COLO668 (cell line): ENCODE results near the gene ZNF277.
A peak's percentile ranks its signal among the peaks of the same experiment; 100 is the strongest.
"Not testable (repeated sequence)": the region's sequence is repeated elsewhere in the genome, so short reads cannot be mapped to it uniquely, and the experiment has no call there.

ENCODE experiments used
- DNase-seq: peaks from one replicate; lab custom pipeline; 2025; ENCODE audit not compliant: unreplicated experiment; lab: John Stamatoyannopoulos, UW

Gene ZNF277

DNA sequence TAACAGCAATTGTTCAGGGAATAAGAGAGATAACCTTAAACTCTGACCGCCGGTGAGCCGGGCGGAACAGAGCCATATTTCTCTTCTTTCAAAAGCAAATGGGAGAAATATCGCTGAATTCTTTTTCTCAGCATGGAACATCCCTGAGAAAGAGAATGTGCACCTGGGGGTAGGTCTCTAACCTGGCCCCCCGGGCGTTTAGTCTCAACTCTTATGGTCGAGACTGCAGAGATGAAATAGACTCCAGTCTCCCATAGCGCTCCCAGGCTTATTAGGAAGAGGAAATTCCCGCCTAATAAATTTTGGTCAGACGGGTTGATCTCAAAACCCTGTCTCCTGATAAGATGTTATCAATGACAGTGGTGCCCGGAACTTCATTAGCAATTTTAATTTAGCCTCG is 43.5 kb downstream of the ZNF277 start:
- DNase-seq: not testable (repeated sequence)

DNA sequence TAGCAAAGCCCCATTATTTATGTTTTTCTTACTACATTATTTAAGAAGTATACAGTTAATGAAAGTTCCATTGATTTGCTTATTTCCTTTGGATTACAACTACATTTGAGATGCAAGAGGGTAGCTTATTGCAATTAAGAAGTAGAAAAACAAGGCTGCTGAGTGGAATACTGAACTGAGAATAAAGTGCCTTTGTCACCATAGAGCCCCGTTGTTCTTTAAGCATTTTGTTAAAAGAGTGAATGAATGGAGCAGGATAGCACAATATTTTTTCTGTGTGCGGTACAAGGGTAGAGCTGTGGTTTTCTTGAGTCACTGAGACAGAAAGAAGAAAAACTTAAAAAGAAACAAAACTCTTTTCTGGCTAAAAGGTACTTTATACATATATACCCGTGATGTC is 45.6 kb downstream of the ZNF277 start:
- DNase-seq: no peak

DNA sequence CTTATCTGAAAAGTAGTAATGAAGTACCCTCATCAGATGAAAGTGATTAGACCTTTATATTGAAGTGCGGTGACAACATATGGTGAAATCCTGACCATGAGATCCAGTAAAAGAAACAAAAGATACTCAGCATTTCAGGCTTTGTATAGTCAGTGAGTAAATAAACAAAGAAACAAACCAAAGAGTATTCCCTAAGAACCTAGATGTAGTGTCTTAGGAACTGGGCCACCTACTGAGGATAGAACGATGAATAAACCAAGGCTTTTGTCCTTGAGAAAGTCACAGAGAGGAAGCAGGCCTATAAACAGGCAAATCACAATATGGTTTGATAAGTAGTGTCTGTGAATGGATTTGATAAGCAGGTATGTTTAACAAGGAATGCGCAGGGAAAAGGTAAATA is 46.2 kb downstream of the ZNF277 start:
- DNase-seq: no peak

DNA sequence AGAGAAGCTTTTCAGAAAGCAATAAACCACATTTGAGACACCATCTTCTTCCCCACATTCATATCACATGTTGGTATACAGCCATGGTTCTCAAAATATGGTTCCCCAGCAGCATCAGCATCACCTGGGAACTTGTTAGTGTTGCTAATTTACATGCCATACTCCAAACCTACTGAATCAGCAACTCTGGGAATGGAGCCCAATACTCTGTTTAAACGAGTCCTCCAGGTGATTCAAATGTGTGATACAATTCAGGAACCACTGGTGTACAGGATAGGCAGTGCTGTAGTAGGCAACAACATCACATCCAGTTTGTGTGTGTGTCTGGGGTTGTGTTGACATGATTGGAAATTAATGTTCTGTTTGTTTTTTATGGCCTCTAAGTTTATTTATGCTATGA is 47.7 kb downstream of the ZNF277 start:
- DNase-seq: no peak

DNA sequence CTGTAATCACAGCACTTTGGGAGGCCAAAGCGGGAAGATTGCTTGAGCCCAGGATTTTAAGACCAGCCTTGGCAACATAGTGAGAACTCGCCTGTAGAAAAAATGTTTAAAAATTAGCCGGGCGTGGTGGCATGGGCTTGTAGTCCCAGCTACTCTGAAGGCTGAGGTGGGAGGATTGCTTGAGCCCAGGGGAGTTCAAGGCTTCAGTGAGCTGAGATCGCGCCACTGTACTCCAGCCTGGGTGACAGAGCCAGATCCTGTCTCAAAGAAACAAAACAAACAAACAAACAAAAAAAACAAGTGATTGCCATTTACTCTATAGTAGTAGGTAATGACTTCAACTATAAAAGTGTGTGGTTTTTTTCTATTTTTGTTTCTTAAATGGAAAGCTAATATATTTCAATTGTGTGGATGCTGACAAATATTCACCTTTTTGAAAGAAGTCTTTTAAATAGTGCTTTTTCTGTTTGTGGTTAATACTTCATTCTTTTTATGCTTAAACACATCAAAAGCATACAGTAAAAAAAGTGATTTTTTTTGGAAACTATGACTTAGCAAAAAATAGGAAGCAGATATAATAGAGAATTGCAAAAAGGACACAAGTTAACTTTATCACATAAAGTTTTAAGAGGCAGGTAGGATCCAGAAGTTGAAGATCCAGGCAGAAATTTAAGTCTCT is 48.4 kb downstream of the ZNF277 start:
- no peak for DNase-seq

DNA sequence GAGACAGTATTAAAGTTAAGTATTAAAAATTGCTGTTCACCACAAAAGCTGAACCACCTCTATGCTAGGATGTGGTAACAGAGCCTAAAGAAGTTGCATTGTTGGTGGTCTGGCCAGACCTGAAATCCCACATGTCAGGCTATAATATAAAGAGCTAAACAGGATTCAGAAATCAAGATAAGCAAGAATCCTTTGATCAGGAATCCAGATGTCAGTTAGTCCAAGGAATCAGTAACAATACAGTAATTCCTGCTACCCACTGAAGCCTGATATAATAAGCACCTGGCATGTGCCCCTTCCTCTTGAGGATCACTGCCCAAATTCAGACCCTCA is 48.9 kb downstream of the ZNF277 start:
- no peak for DNase-seq

DNA sequence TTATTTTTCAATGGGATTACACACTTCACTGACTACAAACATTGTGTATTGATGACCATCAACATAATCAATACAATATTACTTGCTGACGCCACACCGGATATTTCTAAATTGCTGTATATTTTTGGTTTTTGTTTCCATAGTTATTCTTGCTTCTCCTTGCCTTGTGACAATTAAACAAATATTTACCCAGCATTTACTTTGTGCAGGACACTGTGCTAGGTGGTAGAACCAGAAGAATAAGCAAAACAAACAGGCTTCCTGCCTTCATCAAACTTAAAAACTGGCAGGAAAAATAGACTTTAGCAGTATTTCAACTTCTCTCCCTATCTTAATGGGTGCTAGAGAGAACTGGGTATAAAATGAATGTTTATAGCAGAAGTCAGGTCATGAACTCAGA is 50.6 kb downstream of the ZNF277 start:
- no peak for DNase-seq

DNA sequence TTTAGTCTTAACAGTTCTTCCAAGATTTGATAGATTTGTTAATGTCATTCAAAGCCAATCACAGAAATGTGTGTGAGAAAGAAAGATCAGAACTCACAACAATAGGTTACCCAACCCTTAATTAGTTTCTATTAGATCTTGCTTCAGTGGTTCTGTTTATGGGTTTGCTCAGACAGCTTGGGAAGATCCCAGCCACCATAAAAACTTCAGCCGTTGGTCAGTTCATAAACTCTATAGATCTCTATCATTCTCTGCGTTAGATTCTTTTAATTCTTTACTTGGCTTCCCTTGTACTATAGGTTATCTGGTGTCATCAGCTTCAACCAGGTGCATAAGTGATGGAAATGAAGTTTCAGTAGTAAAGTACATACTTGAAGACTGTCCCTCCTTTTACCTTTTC is 54.4 kb downstream of the ZNF277 start:
- DNase-seq: no peak

DNA sequence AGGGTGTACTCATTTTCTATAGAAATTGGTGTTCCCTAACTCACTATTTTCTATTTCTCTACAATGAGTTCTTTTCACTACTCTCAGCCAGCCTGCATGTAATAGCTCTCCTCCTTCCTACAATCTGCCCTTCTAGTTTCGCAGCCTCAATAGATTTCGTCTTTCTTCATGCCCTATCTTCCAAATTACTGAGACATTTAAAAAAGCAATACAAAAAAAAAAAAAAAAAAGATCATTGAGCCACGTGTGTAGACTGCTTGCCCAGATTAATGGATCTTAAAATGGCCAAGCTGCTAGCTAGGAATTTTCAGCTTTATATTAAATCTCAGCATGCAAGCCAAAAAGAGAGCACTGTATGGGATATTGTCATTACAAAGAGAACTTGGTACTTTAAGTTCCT is 55.5 kb downstream of the ZNF277 start:
- no peak for DNase-seq

DNA sequence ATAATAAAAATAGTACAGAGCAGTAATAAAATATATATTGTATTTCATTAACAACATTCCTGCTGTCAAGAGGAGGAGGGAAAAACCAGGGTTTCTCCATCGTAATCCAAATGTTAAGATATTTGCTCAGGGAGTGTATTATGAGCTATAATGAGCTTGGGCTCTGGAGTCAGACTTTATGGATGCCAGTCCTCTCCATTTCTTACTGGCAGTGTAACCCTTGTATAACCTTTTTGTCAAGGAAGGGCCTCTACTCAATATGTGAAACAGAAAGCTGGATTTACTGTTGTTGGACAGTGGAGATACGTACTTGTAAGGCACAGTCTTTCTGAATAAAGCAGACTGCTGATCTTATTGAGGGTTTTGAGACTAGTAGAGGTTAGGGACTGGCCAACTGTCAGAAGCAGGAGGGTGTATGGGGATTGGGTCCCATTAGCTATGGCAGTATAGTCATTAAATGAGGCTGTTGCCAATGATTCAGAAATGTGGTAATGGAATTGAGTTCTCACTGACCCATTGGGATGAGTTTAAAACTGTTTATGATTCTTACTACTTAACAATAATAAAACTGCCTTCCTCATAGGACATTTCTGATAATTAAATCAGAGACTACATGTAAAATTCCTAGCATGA is 56.5 kb downstream of the ZNF277 start:
- DNase-seq: no peak

DNA sequence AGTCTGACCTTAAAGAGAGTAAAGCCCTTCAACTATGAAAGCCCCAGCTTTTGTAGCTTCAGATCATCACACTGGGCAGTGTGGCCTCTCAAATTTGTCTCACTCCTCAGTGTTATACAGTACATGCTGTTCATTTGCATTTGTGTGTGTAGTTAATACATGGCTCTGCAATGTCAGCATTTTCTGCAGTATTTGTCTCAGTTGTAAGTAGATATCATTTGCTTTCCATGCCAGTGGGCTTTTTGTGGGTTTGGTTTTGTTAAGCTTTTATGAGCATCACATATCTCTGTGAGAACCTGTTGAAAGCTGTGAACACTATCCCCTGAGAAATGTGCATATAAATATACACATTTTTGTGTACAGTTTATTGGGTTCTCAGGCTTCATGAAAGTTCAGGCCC is 57.0 kb downstream of the ZNF277 start:
- no peak for DNase-seq

DNA sequence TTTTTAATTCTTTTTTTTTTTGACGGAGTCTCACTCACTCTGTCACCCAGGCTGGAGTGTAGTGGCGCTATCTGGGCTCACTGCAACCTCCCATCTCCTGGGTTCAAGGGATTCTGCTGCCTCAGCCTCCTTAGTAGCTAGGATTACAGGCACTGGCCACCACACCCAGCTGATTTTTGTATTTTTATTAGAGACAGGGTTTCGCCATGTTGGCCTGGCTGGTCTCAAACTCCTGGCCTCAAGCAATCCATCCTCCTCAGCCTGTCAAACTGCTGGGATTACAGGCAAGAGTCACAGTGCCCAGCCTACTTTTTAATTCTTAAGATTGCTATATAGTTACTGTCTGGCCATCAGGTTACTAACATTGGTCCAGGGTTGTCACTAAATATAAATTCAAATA is 59.6 kb downstream of the ZNF277 start:
- no peak for DNase-seq

DNA sequence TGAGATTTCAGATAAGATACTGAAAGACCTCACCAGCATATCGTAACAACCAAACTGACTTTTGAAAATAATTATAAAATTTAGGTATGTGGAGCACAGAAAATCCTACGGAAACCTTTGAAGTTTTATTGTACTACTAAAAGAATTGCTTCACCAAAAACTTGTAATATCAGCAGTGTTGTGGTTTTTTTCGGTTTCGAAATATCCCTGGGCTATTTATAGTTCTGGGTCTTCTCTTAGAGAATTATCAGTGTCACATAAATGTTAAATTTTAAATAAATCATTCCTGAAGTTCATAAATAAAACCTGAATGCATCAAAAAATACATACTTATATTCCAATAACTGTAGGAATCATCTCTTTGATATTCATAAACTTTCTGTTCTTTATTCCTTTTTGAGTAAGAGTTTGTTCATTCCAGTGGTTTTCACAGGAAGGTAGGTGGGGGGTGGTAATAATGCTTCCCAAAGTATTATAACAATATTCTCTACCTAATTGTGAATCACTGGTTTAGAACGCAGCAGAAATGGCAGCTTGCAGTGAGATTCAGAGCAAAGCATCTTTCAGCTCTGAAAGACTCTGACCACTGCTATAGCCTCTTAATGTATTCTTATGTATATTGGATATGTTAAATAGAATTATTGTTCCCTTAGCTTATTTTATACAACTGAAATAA is 60.2 kb downstream of the ZNF277 start:
- DNase-seq: no peak

DNA sequence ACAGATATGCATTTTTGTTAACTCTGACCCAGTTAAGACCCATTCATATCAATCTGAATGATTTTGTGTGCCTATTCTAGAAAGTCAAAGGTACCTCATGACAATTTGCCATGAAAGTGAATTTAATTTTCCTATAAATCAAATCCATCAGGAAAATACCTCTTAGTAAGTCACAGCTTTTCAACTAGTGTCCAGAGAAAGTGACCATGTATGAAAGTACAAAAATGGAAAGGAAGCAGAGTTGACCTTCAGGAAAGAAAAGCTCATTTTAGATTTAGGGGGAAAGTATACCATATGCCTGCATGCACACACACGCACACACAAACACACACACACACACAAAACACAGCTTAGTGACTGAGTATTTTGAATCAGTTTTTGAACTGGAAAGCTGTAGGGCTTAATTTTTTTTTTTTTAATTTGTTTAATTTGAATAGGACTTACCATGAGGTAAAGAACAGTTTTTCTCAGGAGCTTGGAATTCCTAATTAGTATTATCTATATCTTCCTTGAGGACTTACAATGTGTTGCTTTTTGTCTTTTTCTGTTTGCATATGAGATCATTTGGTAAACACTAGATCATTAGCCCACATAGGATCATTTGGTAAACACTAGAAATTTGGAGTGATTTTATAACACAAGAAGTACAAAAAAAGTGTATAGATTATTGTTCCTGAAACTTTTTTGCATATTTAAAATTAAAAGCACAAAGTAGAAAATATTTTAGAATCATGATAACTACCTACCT is 61.6 kb downstream of the ZNF277 start:
- no peak for DNase-seq

DNA sequence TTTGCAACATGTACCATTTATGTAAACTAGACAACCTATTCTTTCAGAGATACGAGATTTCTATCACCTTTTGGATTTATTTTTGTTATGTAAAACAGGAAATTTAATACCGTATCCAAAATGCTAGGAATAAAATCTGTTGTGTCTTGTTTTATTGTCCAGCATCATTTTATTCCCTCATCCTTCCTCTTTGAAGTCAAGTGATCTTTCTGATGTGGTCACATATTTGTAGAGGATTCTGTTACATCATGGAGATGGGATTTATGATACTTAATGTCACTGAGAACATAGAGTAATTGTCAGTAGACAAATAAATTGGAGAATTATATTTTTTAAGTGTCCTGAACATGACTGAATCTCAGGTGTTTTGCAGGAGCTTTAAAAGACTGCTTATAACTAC is 64.7 kb downstream of the ZNF277 start:
- DNase-seq: no peak

DNA sequence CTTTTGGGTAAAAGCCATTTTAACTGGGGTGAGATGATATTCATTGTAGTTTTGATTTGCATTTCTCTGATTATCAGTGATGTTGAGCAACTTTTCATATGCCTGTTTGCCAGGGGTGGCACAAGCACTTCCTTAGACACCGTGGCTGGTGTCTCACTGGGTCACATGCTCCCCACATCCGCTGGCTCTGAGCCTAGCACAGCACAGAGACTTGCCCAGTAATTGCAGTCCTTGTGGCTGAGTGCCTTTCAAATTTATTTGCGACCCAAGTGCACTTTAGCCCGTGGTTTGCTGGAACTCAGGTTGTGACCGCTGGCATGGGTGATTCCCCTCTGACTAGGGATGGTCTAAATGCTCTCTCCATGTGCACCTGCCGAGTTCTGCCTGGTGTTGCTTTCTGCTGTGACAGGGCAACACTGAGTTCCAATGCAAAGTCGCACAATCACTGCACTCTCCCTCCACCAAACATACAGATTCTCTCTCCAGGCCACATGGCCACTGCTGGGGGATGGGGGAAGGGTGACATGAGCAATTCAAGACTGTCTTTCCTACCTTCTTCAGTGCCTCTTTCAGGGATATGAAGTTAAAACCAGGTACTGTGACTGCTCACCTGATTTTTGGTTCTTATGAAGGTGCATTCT is 66.5 kb downstream of the ZNF277 start:
- DNase-seq: peak; percentile 57

DNA sequence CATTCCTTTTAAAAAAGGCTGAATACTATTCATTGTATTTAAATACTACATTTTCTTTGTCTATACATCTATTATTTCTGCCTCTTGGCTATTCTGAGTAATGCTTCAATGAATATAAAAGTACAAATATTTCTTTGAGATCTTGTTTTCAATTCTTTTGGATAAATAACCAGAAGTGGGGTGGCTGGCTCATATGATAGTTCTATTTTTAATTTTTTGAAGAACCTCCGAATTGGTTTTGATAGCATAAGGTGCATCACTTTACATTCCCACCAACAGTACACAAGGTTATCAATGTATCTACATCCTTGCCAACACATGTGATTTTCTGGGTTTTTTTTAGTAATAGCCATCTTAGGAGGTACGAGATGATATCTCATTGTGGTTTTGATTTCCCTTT is 72.5 kb downstream of the ZNF277 start:
- DNase-seq: no peak

DNA sequence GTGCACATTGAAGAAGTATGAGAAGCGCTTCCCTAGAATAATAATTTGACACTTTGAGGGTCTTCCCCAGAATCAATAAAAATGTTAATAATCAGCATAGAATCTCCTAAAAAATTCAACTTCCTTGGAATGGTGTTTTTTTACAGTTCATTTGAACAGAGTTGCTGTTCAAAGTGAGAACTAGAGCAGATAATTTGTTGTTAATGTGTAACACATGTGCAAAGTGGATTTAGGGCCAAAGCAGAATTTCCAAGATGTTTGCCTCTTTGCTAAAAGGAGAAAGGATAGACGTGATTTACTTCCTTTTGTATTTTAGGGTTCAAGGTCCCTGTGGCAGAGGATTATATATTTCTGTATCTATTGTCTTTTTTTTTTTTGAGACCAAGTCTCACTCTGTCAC is 73.8 kb downstream of the ZNF277 start:
- DNase-seq: no peak

DNA sequence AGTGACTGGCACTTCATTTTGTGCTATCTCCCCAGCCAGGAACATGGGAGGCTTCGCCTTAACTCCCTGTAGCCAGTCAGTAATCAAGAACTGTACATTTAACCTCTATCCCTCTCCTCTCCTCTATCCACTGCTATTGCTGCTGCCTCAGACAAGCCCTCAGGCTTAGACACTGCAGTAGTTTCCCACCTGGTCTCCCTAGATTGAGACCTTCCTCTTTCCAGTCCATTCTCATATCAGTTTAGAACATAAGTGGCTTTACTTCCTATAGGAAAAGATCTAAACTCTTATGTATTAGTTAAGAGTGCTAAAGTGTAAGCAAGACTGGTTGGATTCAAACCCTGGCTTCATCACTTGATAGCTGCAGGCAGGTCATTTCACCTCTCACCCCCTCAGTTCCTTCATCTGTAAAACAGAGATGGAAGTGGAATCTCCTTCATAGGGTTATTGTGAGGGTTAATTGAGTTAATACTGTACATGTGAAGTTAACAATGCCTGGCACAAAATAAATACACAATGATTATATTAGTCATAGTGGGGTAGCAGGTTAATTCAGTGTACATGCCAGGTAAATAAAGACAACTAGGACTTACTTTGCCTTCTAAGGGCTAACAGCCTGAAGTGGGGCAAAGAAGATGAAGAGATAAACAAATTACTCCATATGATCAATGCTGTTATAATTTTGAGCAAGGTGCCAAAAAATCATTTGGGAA is 76.1 kb downstream of the ZNF277 start:
- DNase-seq: no peak

DNA sequence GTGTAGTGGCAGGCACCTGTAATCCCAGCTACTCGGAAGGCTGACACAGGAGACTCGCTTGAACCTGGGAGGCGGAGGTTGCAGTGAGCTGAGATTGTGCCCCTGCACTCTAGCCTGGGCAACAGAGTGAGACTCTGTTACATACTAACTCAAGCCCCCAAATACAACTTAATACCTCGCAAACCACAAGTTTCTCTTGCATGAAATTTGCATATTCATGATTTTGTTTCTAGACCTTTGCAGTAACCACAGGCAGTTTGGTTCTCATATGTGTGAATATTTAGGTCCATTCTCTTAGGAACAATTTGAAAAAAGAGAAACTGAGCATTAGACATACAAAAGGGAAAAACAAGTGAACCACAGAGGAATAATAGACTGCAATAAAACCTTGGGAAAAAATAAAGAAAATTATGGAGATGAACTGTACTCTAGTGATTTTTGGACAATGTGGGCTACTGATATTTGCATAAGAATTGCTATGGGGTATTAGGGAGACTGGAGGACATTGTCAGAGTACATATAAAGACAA is 77.0 kb downstream of the ZNF277 start:
- no peak for DNase-seq
